GM08714 (cell line): ENCODE data around the gene GPR68.
"Not testable (repeated sequence)": the region's sequence is repeated elsewhere in the genome, so short reads cannot be mapped to it uniquely, and the experiment has no call there.

ENCODE experiments used
- H3K4me3 ChIP-seq: fragments of 200-500 bp; sonication (Bioruptor generic); 2 replicates; pipeline ENCODE4 v1.5.1; 2014; ENCODE audit warnings: mild to moderate bottlenecking, low read length, inconsistent platforms
- ZNF274 ChIP-seq: IDR thresholded peaks from 2 replicates; pipeline ENCODE4 v1.6.1; 2012; ENCODE audit warnings: mild to moderate bottlenecking, low read depth, low read length

GPR68 gene

DNA sequence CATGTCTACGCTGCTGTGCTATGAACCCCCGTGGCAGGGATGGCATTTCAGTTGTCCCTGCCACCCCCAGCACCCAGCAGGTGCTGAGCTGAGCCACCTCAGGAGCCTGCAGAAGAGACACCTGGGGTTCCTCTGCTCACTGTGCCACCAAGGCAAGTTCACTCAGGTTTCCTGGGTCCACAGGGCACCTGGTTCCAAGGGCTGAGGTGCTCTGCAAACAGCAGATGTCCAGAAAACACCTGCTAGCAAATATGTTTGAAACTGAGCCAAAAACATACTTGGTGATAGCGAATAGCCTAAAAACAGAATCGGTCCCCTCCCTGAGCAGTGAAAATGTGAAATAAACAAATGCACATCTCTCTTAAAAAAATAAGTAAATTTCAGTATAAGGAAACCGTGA lies 35.6 kb upstream of the GPR68 start:
- H3K4me3 ChIP-seq, result no peak overlapping the region
- no peak for TF ChIP-seq ZNF274

GRCh38 chr14:91279354-91279753 lies 34.9 kb upstream of the GPR68 start:
- H3K4me3 ChIP-seq, result no peak overlapping the region
- TF ChIP-seq ZNF274, result no peak

GRCh38 chr14:91278383-91278715 lies 33.8 kb upstream of the GPR68 start:
- no peak overlapping the region for H3K4me3 ChIP-seq
- TF ChIP-seq ZNF274, result no peak

- no peak overlapping the region for H3K4me3 ChIP-seq
- no peak for TF ChIP-seq ZNF274
Observed at GRCh38 chr14:91277546-91278382, 33.3 kb upstream of the GPR68 start.

GRCh38 chr14:91274796-91275195 lies 30.3 kb upstream of the GPR68 start:
- no peak for TF ChIP-seq ZNF274

GRCh38 chr14:91273885-91274273 lies 29.4 kb upstream of the GPR68 start:
- no peak for TF ChIP-seq ZNF274
- no peak overlapping the region for H3K4me3 ChIP-seq

More at GRCh38 chr14:91274796-91275195, 30.3 kb upstream of the GPR68 start:
- no peak overlapping the region for H3K4me3 ChIP-seq

GRCh38 chr14:91273273-91273884 lies 28.9 kb upstream of the GPR68 start:
- no peak for TF ChIP-seq ZNF274

GRCh38 chr14:91272341-91273272 lies 28.1 kb upstream of the GPR68 start:
- TF ChIP-seq ZNF274, result no peak
- H3K4me3 ChIP-seq, result no peak overlapping the region

More at GRCh38 chr14:91273273-91273884, 28.9 kb upstream of the GPR68 start:
- H3K4me3 ChIP-seq, result no peak overlapping the region

DNA sequence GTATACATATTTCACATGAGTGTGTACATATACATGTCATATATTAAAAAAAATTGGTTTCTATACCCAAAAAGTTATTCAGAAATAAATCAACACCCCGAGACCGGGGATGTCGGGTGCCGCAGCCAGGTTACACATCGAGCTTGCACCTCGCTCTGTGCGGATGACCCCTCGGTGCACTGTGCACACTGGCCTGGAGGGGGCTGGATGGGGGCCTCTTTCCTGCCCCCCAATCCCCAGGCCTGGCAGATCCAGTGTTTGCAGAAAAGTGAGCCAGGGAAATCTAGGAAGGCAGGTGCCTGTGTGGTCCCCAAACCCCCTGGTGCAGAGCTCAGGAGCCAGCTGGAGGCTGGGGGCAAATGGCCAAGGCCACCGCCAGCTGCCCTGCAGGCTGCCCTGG lies 27.1 kb upstream of the GPR68 start:
- TF ChIP-seq ZNF274, result no peak
- no peak overlapping the region for H3K4me3 ChIP-seq

DNA sequence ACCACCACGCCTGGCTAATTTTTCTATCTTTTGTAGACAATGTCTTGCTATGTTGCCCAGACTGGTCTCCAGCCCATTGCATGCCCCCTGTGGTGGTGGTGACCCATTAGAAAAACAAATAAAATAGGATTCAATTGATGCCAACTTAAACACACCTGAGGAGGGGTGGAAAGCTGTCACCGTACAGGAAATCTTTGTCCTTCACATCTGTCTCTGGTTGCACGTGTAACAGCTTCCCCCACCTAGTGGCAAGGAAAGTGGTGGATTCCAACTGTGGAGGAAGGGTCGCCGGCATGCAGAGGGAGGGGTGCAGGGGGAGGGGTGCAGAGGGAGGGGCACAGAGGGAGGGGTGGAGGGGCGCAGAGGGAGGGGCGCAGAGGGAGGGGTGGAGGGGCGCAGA lies 26.1 kb upstream of the GPR68 start:
- TF ChIP-seq ZNF274, result no peak
- H3K4me3 ChIP-seq, result no peak overlapping the region

- no peak overlapping the region for H3K4me3 ChIP-seq
- TF ChIP-seq ZNF274, result no peak
Observed at GRCh38 chr14:91270188-91270587, 25.7 kb upstream of the GPR68 start.

- H3K4me3 ChIP-seq, result no peak overlapping the region
- no peak for TF ChIP-seq ZNF274
Observed at GRCh38 chr14:91269076-91269991, 24.8 kb upstream of the GPR68 start.

- no peak overlapping the region for H3K4me3 ChIP-seq
- no peak for TF ChIP-seq ZNF274
Observed at GRCh38 chr14:91267965-91268437, 23.5 kb upstream of the GPR68 start.

GRCh38 chr14:91266276-91266675 lies 21.8 kb upstream of the GPR68 start:
- not testable (repeated sequence) for H3K4me3 ChIP-seq
